Nephron (organoid): Measurements from ENCODE around the gene ADAMTS19.
"Not testable (repeated sequence)": the region's sequence is repeated elsewhere in the genome, so short reads cannot be mapped to it uniquely, and the experiment has no call there.

ENCODE experiments used
- H3K27ac Mint-ChIP-seq, 3 experiments: 2 replicates each; pipeline ENCODE4 v1.8.0; 2020; ENCODE audit warnings: mixed read lengths in 3 of 3, mild to moderate bottlenecking in 2 of 3, moderate library complexity in 1 of 3
- H3K27me3 Mint-ChIP-seq: 2 replicates; pipeline ENCODE4 v1.8.0; 2021; ENCODE audit warnings: low read depth, mild to moderate bottlenecking, moderate library complexity, mixed read lengths
- H3K36me3 Mint-ChIP-seq: 2 replicates; pipeline ENCODE4 v1.8.0; 2020; ENCODE audit warnings: low read depth, mixed read lengths
- H3K4me1 Mint-ChIP-seq: 2 replicates; pipeline ENCODE4 v1.8.0; 2020; ENCODE audit warnings: mixed read lengths
- H3K4me3 Mint-ChIP-seq, 3 experiments: 2 replicates each; pipeline ENCODE4 v1.8.0; 2020; ENCODE audit warnings: mild to moderate bottlenecking in 3 of 3, mixed read lengths in 3 of 3, moderate library complexity in 2 of 3
- H3K9me3 Mint-ChIP-seq: 2 replicates; pipeline ENCODE4 v1.8.0; 2020; ENCODE audit warnings: mixed read lengths
- CTCF ChIP-seq, 3 experiments: fragments of 200-600 bp; sonication (generic); IDR thresholded peaks; one replicate each; pipeline ENCODE4 v1.5.0; 2021; ENCODE audit warnings: antibody characterized with exemption in 3 of 3; ENCODE audit not compliant: unreplicated experiment in 3 of 3

ADAMTS19 gene

DNA sequence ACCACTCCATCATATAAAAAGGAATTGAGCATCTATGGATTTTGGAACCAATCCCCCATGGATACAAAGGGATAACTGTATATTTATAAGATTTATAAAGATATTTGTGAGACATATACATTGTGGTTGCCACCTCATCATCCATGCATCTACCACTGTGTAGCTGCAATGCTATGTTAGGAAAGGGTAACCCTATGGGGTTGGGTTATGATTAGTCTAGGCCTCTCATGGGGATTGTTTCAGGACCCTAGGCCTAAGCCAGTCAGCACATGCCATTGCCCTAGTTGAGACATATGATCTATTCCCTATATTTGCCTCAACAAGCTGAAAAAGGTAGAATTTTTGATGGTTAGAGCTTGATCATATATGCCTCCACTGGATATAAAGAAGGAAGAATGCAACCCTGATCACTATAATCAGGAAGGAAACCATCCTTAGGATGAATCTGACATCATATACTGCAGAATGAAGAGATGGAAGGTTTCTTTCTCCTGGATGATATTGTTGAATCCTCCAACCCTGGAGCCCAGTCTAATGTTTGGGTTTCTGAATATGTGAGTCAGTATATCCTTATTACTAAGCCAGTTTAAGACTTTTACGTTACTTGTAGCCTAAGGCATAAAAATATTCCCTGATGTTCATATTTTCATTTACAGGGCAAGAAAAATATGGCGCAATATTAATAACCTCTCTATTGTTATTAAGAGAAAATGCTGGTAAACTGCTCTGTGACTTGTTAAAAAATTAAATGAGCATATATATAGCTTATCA is 94.2 kb downstream of the ADAMTS19 start:
- H3K4me1 Mint-ChIP-seq = no peaks in the 10 kb centered on the region
- H3K36me3 Mint-ChIP-seq = no peaks in the 10 kb centered on the region
- no peaks in the 10 kb centered on the region for H3K9me3 Mint-ChIP-seq
- no peak overlapping the region for H3K27ac Mint-ChIP-seq
- no peak overlapping the region for H3K4me3 Mint-ChIP-seq
- no peaks in the 10 kb centered on the region for H3K27me3 Mint-ChIP-seq
- no peak for TF ChIP-seq CTCF (IDR thresholded peaks at IDR 0.05; ENCODE audit: unreplicated experiment in 3 of 3)

DNA sequence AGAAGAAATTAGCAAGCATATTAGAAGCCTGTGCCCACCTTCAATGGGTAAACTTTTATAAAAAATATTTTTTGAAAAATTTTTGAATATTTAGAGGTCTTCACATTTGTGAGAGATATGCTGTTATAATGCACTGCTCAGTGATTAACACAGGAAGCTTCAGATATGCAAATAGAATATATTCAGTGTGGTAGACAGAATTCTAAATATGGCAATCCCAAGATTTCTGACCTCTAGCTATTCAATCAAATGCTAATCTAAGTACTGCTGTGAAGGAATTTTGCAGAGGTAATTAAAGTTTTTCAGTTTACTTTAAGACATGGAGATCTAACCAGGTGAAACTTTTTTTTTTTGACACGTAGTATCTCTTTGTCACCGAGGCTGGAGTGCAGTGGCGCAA is 103.5 kb downstream of the ADAMTS19 start:
- H3K4me3 Mint-ChIP-seq = no peak overlapping the region

GRCh38 chr5:129569295-129569694 is 109.2 kb downstream of the ADAMTS19 start:
- no peak for TF ChIP-seq CTCF (IDR thresholded peaks at IDR 0.05; ENCODE audit: unreplicated experiment in 3 of 3)
- no peak overlapping the region for H3K4me3 Mint-ChIP-seq
- no peaks in the 10 kb centered on the region for H3K9me3 Mint-ChIP-seq
- H3K4me1 Mint-ChIP-seq = peaks cover under 1% of the 10 kb centered on the region
- H3K27ac Mint-ChIP-seq = no peak overlapping the region
- H3K27me3 Mint-ChIP-seq = no peaks in the 10 kb centered on the region
- H3K36me3 Mint-ChIP-seq = peaks cover 13% of the 10 kb centered on the region

More for the DNA sequence above, 103.5 kb downstream of the ADAMTS19 start:
- Mint-ChIP-seq H3K27ac (no peak overlapping the region), H3K9me3 (no peaks in the 10 kb centered on the region), H3K27me3 (no peaks in the 10 kb centered on the region), H3K36me3 (peaks cover 6% of the 10 kb centered on the region), H3K4me1 (peaks cover 4% of the 10 kb centered on the region)
- TF ChIP-seq CTCF (IDR thresholded peaks at IDR 0.05; ENCODE audit: unreplicated experiment in 3 of 3) = no peak

DNA sequence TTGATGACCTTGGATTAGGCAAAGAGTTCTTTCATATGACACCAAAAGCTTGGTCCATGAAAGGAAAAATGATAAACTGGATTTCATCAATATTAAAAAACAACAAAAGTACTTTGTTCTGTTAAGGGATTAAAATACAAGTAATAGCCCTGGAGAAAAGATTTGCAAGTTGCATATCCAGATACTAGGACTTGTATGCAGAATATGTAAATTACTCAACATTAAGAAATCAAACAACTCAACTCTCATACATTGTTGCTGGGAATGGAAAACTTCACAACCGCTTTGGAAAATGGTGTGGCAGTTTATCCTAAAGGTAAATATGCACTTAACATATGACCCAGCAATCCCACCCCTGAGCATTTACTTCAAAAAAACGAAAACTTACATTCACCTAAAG is 112.0 kb downstream of the ADAMTS19 start:
- H3K27me3 Mint-ChIP-seq = no peaks in the 10 kb centered on the region
- peaks cover 10% of the 10 kb centered on the region for H3K36me3 Mint-ChIP-seq
- no peak for TF ChIP-seq CTCF (IDR thresholded peaks at IDR 0.05; ENCODE audit: unreplicated experiment in 3 of 3)
- no peak overlapping the region for H3K27ac Mint-ChIP-seq
- no peaks in the 10 kb centered on the region for H3K9me3 Mint-ChIP-seq
- no peaks in the 10 kb centered on the region for H3K4me1 Mint-ChIP-seq
- no peak overlapping the region for H3K4me3 Mint-ChIP-seq

GRCh38 chr5:129584496-129584895 is 124.4 kb downstream of the ADAMTS19 start:
- H3K9me3 Mint-ChIP-seq = peaks cover 36% of the 10 kb centered on the region
- H3K4me3 Mint-ChIP-seq, H3K4me1 Mint-ChIP-seq, H3K27ac Mint-ChIP-seq, H3K27me3 Mint-ChIP-seq: not testable (repeated sequence)
- H3K36me3 Mint-ChIP-seq = peaks cover 34% of the 10 kb centered on the region

GRCh38 chr5:129591508-129592160 is 131.5 kb downstream of the ADAMTS19 start:
- Mint-ChIP-seq H3K36me3 (no peaks in the 10 kb centered on the region), H3K9me3 (no peaks in the 10 kb centered on the region), H3K4me1 (no peaks in the 10 kb centered on the region), H3K4me3 (no peak overlapping the region), H3K27ac (no peak overlapping the region), H3K27me3 (no peaks in the 10 kb centered on the region)
- TF ChIP-seq CTCF (IDR thresholded peaks at IDR 0.05; ENCODE audit: unreplicated experiment in 3 of 3) = no peak
